ENCODE results near the gene MRPL2.
"Not testable (repeated sequence)": the region's sequence is repeated elsewhere in the genome, so short reads cannot be mapped to it uniquely, and the experiment has no call there.

The MRPL2 gene

DNA sequence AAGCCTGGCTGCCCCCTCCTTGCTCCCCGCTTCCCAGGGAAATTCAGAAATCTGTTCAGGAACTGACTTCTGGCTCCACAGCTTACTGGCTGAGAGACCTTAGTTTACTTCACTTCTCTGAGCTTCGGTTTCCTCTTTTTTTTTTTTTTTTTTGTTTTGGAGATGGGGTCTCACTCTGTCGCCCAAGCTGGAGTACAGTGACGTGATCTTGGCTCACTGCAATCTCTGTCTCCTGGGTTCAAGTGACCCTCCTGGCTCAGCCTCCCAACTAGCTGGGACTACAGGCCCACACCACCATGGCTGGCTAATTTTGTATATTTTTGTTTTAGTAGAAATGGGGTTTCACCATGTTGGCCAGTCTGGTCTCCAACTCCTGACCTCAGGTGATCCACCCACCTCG, 31.8 kb upstream of the MRPL2 start:
- Histone ChIP-seq H3K4me3 (no peak overlapping the region), H3K27me3 (ENCODE audit: low read depth) (no peaks in the 10 kb centered on the region), H3K36me3 (replicated peaks) (no peaks in the 10 kb centered on the region), H3K4me1 (peaks cover 17% of the 10 kb centered on the region), H3K9me3 (no peaks in the 10 kb centered on the region)
- DNase-seq (ENCODE audit: low spot score in 2 of 2), result no peak
- in situ Hi-C loops (cut with MboI; ENCODE audit: low sequenced_read_pairs), result no loop called here

DNA sequence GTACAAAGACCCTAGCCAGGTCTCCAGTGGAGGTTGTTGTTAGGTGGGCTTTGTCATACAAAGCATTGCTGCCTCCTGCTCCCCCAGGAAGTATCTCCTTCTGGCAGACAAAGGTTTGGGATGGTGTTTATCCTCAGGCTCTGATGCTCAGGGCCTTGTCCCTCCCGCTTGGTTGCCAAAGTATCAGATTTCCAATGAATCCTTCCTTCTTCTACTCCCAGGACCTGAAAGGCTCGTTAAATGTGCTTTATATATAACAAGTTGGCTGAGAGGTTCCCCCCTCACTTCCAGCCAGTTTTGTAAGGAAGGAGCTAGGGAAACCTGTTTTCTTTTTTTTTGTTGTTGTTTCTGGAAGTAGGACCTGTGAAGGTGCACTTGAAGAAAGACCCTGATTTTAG, 31.3 kb upstream of the MRPL2 start:
- DNase-seq (ENCODE audit: low spot score in 2 of 2), result no peak
- H3K27me3 ChIP-seq (ENCODE audit: low read depth), result no peaks in the 10 kb centered on the region
- H3K9me3 ChIP-seq, result no peaks in the 10 kb centered on the region
- no peaks in the 10 kb centered on the region for H3K36me3 ChIP-seq (replicated peaks)
- H3K4me3 ChIP-seq, result no peak overlapping the region
- H3K4me1 ChIP-seq, result peaks cover 14% of the 10 kb centered on the region
- in situ Hi-C loops (cut with MboI; ENCODE audit: low sequenced_read_pairs), result no loop called here

DNA sequence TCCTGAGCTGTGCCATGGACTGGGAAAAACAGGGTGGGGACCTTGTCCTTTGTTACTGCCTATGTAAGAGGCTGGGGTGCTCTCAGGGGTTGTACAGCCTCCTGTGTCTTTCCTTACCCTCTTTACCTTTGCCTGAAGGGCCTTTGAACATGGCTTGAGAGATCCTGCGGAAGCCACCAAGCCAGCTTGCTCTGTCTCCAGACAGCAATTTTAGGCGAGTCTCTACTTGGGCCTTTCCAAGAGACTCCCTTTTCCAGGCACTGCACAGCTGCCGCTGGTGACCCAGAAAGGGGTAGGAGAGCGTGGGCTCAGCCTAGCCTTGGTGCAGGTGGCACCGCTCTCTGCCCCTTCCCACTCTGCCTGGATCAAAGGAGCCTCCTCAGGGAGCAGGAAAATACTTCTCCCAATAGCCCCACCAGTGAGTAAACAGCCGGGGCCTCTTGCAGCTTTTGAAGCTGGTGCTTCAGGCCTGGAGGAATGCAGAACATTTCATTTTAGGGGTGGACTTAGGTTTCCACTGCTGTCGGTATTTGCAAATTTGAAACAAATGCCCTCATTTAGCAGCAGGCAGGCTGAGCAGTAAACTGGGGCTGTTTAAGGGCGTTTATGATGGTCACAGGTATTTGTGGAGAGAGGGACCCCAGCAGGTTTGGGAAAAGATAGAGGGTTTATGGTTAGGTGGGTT, 30.8 kb upstream of the MRPL2 start:
- no peaks in the 10 kb centered on the region for H3K36me3 ChIP-seq (replicated peaks)
- DNase-seq (ENCODE audit: low spot score in 2 of 2), result no peak
- in situ Hi-C loops (cut with MboI; ENCODE audit: low sequenced_read_pairs), result no loop called here
- no peaks in the 10 kb centered on the region for H3K27me3 ChIP-seq (ENCODE audit: low read depth)
- no peaks in the 10 kb centered on the region for H3K9me3 ChIP-seq
- H3K4me1 ChIP-seq, result peaks cover 14% of the 10 kb centered on the region
- H3K4me3 ChIP-seq, result no peak overlapping the region

DNA sequence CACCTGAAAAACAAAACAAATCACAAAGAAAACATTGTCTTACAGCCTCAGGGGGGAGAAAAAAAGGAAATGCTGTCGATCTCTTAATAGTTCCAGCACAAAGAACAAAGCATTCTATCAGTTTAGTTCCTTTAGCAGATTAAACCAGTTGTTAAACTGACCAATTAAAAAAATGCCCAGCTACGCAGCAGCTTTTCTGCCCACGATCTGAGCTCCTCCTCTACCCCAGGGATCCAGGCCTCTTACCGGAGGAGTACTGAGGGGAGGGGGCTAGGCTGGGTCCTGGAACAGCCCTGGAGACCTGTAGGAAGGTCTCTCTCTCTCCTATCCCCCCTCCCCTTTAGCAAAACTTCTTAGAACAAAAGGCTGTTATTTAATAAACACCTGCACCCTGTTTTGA, 30.2 kb upstream of the MRPL2 start:
- Histone ChIP-seq H3K36me3 (replicated peaks) (no peaks in the 10 kb centered on the region), H3K9me3 (no peaks in the 10 kb centered on the region), H3K4me3 (no peak overlapping the region), H3K4me1 (peaks cover 14% of the 10 kb centered on the region), H3K27me3 (ENCODE audit: low read depth) (no peaks in the 10 kb centered on the region)
- in situ Hi-C loops (cut with MboI; ENCODE audit: low sequenced_read_pairs), result no loop called here
- no peak for DNase-seq (ENCODE audit: low spot score in 2 of 2)

DNA sequence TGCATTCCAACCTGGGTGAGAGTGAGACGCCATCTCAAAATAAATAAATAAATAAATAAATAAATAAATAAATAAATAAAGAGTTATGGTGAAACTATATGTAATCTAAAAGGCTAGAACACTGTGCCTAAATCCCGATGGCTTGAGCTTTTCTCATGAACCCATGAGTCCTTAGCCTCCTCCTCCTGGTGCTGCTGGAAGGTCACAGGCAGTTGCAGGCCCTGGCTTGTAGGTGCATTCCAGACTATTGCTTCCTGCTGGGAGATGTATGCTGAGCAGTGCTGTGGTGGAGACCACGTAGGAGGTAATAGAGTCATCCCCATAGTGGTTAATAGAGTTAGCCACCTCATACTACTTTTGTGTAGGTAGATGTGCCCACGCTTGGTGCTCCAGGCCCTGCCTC, 29.4 kb upstream of the MRPL2 start:
- no peak for DNase-seq (ENCODE audit: low spot score in 2 of 2)
- H3K4me1 ChIP-seq, result peaks cover 10% of the 10 kb centered on the region
- H3K27me3 ChIP-seq (ENCODE audit: low read depth), result no peaks in the 10 kb centered on the region
- no peaks in the 10 kb centered on the region for H3K9me3 ChIP-seq
- in situ Hi-C loops (cut with MboI; ENCODE audit: low sequenced_read_pairs), result no loop called here
- H3K4me3 ChIP-seq, result no peak overlapping the region
- no peaks in the 10 kb centered on the region for H3K36me3 ChIP-seq (replicated peaks)

DNA sequence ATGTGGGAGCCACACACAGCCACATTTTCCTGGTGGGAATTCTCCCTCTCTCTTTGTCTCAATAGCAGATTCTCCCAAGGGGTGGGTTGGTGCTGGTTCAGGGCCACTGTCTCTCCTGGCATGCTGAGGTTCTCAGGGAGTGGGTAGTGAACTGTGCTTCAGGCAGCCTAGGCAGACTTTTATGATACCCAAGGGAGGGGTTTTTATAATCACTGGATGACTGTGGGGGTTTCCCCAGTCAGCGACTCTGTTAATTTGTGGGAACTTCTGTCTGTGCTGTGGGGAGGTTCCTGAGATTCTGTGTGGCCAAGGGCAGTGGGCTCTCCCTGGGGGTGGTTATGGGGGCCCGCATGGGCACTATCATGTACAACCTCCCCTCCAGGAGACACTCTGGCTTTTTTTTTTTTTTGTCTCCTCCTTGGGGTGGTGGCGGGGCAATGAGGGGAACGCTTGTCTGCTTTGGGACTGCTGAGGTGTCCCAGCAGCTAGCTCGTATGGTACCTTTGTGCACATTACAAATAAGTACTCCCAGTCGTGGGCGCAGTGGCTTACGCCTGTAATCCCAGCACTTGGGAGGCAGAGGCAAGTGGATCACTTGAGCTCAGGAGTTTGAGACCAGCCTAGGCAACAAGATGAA, 26.9 kb upstream of the MRPL2 start:
- H3K27me3 ChIP-seq (ENCODE audit: low read depth), result no peaks in the 10 kb centered on the region
- H3K4me1 ChIP-seq, result no peaks in the 10 kb centered on the region; the same call in 1 of the 2 replicates
- DNase-seq (ENCODE audit: low spot score in 2 of 2), result no peak
- in situ Hi-C loops (cut with MboI; ENCODE audit: low sequenced_read_pairs), result no loop called here
- H3K36me3 ChIP-seq (replicated peaks), result no peaks in the 10 kb centered on the region
- H3K9me3 ChIP-seq, result no peaks in the 10 kb centered on the region
- no peak overlapping the region for H3K4me3 ChIP-seq

DNA sequence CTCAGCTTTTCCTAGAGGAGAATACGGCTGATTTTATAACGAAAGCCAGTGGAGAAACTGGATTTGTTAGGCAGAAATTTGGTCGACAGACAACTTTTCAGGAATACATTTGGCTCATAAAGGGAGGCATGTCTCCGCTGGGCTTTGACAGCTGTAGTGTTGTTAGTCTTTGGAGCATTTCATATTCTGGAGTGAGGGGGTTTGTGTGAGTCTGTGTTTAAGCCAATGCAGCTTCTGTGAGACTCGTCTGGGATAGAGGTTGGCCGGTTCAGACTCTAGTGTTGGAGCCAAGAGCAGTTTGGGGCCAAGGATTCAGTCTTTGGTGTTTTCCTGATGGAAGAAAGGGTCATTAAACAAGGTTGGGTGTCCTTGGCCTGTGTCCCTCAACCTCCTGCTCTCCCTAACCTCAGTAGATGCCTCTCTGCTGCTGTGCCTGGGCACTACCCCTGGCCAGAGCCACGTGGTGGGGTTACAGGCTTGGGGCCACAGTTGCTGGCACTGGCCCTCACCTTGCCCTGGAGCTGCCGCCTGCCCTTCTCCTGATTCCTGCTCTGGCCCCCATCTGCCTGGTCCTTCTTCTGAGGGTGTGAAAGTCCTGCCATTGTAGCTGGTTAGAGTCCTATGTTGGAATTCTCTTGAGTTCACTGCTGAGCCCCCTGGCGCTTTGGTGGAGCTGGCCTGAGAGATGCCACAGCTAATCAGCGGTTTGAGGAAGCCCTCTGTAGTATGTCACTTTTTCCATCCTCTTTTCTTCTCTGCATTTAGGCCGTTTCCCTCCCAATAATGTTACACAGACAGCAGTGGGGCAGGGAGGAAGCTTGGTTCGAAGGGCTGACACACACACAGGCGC, 23.8 kb upstream of the MRPL2 start:
- in situ Hi-C loops (cut with MboI; ENCODE audit: low sequenced_read_pairs), result no loop called here
- H3K27me3 ChIP-seq (ENCODE audit: low read depth), result no peaks in the 10 kb centered on the region
- no peaks in the 10 kb centered on the region; the same call in 1 of the 2 replicates for H3K4me1 ChIP-seq

DNA sequence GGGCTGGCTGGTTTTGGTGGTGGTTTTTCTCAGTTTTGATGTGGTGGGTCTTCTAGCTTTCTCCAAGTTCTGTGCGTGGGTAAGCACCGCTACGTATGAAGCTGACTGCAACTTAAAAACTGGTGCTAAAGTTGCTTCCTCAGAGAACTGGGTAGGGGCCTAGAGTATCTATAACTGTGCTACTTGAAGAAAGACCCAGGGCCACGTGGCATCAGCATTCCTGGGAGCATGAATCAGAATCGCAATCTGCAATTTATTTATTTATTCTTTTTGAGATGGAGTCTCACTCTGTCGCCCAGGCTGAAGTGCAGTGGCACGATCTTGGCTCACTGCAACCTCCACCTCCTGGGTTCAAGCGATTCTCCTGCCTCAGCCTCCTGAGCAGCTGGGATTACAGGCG, 22.7 kb upstream of the MRPL2 start:
- H3K27me3 ChIP-seq (ENCODE audit: low read depth); H3K36me3 ChIP-seq (replicated peaks); H3K9me3 ChIP-seq; in situ Hi-C loops (cut with MboI; ENCODE audit: low sequenced_read_pairs); H3K4me1 ChIP-seq; H3K4me3 ChIP-seq; DNase-seq (ENCODE audit: low spot score in 2 of 2): not testable (repeated sequence)

More for the DNA sequence above, 23.8 kb upstream of the MRPL2 start:
- Histone ChIP-seq H3K36me3 (replicated peaks) (no peaks in the 10 kb centered on the region), H3K4me3 (no peak overlapping the region), H3K9me3 (no peaks in the 10 kb centered on the region)
- DNase-seq (ENCODE audit: low spot score in 2 of 2), result no peak

DNA sequence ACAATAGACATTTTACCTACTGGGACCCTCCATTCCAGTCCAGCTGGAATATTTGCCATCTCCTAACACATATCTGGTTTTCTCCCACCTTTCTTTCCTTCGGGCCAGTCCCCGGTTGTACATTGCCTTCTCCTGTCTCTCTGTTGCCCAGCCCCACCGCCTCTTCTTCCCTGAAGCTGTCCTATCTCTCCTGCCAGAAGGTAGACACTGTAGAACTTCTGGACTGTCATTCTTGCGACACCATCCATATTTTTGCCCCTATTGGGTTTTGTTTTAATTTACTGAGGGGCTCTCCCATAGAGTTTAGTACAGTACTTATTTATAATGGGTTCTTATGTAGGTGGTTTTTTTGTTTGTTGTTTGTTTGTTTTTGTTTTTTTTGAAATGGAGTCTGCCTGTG, 21.8 kb upstream of the MRPL2 start:
- Histone ChIP-seq H3K4me1 (peaks cover 9% of the 10 kb centered on the region), H3K36me3 (replicated peaks) (no peaks in the 10 kb centered on the region; the same call in 1 of the 2 replicates), H3K9me3 (no peaks in the 10 kb centered on the region), H3K4me3 (no peak overlapping the region), H3K27me3 (ENCODE audit: low read depth) (no peaks in the 10 kb centered on the region)
- no peak for DNase-seq (ENCODE audit: low spot score in 2 of 2)
- in situ Hi-C loops (cut with MboI; ENCODE audit: low sequenced_read_pairs), result no loop called here

DNA sequence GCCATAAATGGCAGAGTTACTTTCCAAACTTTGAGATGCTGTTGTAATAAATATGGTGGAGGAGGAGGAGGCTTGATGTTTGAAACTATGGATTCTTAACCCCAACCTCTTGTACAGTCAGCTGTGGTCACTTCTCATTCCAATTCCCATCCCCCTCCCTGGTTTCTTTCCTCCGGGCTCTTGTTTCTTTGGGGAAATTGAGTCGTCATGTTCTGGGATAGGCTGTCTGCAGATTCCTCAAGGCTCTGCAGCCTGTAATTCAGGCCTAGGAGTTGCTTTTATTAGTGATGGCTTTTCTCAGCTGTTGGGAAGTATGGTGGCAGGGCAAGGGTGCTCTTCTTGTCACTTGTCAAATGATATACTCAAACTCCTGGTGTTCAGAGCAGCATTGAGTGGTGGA, 19.5 kb upstream of the MRPL2 start:
- H3K4me3 ChIP-seq, result no peak overlapping the region
- H3K36me3 ChIP-seq (replicated peaks), result no peaks in the 10 kb centered on the region; the same call in 1 of the 2 replicates
- in situ Hi-C loops (cut with MboI; ENCODE audit: low sequenced_read_pairs), result no loop called here
- no peaks in the 10 kb centered on the region for H3K27me3 ChIP-seq (ENCODE audit: low read depth)
- no peaks in the 10 kb centered on the region for H3K9me3 ChIP-seq
- no peak for DNase-seq (ENCODE audit: low spot score in 2 of 2)
- H3K4me1 ChIP-seq, result peaks cover 9% of the 10 kb centered on the region

DNA sequence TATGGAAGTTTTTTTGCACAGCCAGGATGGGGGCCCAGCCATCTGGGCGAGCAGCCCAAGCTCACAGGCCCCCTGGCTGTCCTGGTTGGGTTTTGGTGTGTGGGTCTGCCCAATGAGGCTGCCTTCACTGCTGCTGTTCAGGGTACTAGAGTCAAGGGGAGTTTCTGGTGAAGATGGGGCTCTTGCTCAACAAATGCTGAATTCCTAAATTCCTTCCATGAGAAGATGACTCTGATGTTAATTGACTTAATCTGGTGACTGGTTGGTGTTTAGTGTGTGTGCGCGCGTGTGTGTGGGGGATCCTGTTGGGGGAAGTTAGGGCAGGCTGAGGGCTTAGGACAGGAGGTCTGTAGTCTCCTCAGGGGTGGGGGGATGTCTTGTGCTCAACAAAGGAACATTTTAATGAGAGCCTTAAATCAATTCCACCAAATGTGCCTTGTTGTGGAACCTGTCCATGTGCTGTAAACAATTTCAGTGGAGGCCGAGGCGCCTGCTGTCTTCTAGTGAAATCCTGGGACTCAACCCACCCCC, 18.8 kb upstream of the MRPL2 start:
- Histone ChIP-seq H3K4me3 (peak overlapping the region; percentile 95), H3K4me1 (peaks cover 9% of the 10 kb centered on the region)
- in situ Hi-C loops (cut with MboI; ENCODE audit: low sequenced_read_pairs), result no loop called here

DNA sequence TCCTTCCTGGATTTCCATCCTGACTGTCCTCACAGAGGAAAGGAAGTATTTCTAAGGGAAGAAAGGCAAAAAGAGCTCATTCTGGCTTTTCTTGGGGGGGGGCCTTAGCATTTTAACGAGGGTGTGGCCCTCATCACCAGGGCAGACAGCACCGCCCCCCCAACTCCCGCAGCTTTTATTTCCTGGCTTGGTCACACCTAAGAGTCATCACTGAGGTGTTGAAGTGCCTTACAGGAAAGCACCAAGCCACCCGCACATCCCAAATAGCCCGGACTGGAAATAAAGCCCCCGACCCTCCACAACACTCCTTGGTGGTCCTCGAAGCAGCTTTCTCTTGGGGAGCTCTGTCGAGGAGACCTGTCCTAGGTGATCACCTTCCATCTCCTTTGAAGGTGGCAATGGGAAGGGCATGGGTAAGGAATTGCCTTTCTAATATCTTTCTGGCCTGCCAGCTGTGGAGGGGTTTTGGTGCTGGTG, 18.1 kb upstream of the MRPL2 start:
- Histone ChIP-seq H3K9me3 (no peaks in the 10 kb centered on the region), H3K27me3 (ENCODE audit: low read depth) (no peaks in the 10 kb centered on the region), H3K4me1 (peaks cover 9% of the 10 kb centered on the region), H3K4me3 (peak overlapping the region; percentile 95), H3K36me3 (replicated peaks) (no peaks in the 10 kb centered on the region; the same call in 1 of the 2 replicates)
- in situ Hi-C loops (cut with MboI; ENCODE audit: low sequenced_read_pairs), result no loop called here
- no peak for DNase-seq (ENCODE audit: low spot score in 2 of 2)

More for the DNA sequence above, 18.8 kb upstream of the MRPL2 start:
- Histone ChIP-seq H3K27me3 (ENCODE audit: low read depth) (no peaks in the 10 kb centered on the region), H3K9me3 (no peaks in the 10 kb centered on the region), H3K36me3 (replicated peaks) (no peaks in the 10 kb centered on the region; the same call in 1 of the 2 replicates)
- peak in 1 of 2 experiments; percentile 27 for DNase-seq (ENCODE audit: low spot score in 2 of 2)

DNA sequence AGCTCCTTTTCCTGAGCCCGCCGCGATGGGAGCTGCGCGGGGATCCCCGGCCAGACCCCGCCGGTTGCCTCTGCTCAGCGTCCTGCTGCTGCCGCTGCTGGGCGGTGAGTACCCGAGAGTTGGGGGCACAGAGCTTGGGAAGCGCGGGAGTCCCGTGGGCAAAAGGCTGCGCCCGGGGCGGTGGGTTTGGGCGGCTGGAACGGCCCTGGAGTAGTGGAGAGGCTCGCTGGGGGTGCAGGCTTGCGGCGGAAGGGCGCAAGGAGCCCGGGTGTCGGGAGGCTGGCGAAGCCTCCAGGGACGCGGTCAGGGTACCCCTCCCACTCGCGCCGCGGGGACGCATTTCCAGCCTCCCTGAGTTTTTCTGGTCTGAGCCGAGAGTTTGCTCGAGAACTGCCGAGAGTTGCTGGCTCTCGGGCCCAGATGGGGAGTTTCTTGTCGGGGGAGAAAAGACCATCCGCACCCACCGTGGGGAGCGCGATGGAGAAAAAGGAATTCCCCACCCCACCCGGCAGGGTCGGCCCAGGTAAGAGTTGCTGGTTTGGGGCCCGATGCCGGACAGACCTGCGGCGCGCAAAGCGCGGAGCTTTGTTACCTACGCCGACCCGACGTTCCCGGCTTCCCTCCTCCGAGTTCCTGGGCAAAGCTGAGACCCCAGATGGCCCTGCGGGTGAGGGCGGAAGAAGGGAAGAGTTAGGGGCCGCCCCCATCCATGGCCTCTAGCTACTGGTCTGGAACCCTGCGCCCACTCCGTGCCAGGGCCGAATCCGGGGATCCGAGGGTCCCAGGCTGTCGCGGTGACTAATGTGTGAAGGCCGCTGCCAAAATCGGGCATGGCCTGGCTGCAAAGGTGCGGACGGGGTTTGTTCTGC, 17.5 kb upstream of the MRPL2 start:
- in situ Hi-C loops (cut with MboI; ENCODE audit: low sequenced_read_pairs), result no loop called here

More for the DNA sequence above, 17.5 kb upstream of the MRPL2 start:
- H3K4me1 ChIP-seq, result peaks cover 9% of the 10 kb centered on the region
- H3K4me3 ChIP-seq, result peak overlapping the region; percentile 95
- H3K36me3 ChIP-seq (replicated peaks), result no peaks in the 10 kb centered on the region; the same call in 1 of the 2 replicates
- H3K9me3 ChIP-seq, result no peaks in the 10 kb centered on the region
- no peaks in the 10 kb centered on the region for H3K27me3 ChIP-seq (ENCODE audit: low read depth)
- peak; percentile 45 to 69 for DNase-seq (ENCODE audit: low spot score in 2 of 2)
